LNCAP (cell line): ENCODE data around the gene LY6G5B.

ENCODE experiments used
- TF ChIP-seq, protein P1 (sequence below): fragments of 450-650 bp; IDR thresholded peaks from 2 replicates; pipeline ENCODE4 v1.5.1; 2017; ENCODE audit warnings: mild to moderate bottlenecking

LY6G5B gene

DNA sequence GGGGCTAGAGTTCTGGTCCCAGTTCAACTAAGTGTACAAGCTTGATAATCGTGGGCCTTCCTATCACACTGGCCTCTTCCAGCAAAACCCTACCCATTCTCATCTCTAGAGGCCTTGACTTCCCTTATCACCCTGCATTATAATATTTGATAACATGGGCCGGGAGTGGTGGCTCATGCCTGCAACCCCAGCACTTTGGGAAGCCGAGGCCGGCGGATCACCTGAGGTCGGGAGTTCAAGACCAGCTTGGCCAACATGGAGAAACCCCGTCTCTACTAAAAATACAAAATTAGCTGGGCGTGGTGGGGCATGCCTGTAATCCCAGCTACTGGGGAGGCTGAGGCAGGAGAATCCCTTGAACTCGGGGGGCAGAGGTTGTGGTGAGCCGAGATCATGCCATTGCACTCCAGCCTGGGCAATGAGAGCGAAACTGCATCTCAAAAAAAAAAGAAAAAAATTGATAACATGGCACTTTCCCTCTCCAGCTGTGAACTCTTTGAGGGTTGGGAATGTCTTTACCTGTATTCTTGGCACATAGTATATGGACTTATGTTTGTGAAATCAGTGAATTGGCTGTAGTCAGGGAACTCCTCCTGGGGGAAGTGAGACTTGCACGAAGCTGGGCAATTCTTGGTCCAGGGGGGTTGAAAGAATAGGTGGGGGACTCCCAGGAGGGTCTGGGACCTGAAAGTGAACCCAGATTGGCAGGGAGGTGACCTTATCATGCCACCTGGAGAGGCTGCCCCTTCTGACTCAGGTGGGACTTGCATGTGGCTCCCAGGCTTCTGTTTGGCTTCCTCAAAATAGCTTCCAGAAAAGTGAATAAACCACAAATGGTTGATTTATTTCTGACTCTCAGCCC, 8.3 kb upstream of the LY6G5B start:
- TF ChIP-seq, protein P1, sequence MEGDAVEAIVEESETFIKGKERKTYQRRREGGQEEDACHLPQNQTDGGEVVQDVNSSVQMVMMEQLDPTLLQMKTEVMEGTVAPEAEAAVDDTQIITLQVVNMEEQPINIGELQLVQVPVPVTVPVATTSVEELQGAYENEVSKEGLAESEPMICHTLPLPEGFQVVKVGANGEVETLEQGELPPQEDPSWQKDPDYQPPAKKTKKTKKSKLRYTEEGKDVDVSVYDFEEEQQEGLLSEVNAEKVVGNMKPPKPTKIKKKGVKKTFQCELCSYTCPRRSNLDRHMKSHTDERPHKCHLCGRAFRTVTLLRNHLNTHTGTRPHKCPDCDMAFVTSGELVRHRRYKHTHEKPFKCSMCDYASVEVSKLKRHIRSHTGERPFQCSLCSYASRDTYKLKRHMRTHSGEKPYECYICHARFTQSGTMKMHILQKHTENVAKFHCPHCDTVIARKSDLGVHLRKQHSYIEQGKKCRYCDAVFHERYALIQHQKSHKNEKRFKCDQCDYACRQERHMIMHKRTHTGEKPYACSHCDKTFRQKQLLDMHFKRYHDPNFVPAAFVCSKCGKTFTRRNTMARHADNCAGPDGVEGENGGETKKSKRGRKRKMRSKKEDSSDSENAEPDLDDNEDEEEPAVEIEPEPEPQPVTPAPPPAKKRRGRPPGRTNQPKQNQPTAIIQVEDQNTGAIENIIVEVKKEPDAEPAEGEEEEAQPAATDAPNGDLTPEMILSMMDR, result no peak

DNA sequence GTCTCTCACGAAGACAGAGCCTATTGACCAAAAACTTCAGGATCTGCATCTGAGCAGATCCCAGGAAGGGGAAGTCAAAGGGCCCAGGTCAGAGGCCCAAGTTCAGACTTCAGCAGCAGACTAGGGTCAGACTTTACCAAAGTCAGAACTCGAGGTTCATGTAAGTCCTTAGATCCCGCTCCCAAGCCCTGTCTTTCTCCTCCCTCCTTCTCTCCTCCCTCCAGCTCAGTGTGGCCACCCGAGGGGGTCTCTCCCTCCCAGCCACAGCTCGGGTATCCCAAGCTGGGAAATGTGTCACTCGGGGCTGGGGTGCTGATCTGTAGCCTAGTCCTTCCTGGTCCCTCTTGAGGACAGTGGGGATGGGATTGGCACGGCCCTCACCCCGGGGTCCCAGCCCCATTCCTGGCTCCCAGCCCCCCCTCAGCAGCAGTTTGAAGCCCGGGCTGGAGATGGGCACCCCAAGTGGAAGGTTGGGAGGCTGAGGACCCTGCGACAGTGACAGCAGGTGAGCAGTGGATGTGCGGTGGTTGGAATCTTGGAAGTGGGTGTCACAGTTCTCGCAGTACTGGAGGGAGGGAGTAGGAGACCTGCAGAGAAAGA, 7.6 kb upstream of the LY6G5B start:
- TF ChIP-seq, protein P1, result no peak

DNA sequence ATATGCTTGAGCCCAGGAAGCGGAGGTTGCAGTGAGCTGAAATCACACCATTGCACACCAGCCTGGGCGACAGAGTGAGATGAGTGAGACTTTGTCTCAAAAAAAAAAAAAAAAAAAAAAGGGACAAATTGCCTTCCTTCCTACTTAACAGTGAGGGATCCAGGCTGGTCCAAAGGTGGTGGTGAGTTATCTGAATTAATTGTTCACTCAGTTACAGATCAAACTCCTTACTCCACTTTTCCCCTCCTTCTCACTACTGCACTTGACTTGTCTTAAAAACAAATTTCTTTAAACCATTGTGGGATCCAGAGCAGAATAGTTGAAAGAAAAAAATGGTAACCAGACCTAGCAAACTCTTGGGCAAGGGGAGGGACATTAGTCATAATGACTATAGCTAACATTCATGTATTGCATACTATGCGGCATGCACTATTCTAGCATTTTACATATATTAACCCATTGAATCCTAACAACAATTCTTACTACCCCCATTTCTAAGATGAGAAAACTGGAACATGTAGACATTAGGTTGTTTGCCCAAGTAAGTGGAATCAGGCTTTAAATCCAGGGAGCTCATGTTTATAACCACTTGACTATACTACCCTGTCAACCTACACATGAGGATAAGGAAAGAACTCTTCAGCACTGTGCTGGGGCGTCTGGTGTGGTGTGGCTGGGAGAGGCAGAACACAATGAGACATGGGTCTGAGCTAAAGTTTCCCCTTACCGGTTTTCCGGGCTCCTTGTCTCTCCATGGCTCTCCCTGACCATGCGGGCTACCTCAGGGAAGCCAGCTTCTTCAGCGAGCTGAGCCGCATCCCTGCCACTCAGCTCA, 6.4 kb upstream of the LY6G5B start:
- TF ChIP-seq, protein P1, result no peak

DNA sequence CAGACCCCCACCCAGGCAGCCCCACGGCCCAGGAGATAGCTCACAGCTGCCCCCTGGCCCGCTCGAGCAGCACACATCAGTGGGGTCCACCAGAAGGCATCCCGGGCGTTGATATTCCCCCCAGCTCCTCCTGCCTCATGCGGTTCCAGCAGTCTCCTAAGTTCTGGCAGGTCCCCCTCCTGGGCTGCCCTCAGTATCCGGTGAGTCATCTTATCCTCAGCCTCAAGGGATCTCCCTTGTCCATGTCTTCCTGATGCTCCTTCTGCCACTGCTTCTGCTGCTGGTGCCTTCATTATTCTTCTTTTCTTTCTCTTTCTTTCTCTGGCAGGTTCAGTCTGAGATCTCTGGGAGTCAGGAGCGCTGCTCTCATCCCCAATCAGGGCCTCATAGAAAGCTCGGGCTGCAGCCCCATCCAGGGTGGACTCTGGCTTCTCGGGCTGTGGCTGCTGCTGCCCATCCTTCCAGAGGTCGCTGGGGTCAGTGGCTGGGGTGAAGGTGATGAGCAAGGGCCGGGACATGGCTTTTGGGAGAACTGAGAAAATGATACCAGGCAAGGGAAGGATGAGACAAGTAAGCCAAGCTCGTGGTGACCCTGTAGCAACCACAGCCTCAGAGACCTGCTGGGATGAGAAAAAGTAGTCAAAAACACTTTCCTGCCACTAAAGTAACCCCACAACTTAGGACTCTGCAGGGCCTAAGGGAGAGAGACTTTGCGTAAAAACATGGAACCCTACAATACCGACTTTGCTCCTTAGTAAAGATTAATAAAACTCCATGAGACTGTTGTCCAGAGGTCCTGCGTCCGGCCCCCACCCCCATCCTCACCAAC, 5.6 kb upstream of the LY6G5B start:
- TF ChIP-seq, protein P1, result no peak

DNA sequence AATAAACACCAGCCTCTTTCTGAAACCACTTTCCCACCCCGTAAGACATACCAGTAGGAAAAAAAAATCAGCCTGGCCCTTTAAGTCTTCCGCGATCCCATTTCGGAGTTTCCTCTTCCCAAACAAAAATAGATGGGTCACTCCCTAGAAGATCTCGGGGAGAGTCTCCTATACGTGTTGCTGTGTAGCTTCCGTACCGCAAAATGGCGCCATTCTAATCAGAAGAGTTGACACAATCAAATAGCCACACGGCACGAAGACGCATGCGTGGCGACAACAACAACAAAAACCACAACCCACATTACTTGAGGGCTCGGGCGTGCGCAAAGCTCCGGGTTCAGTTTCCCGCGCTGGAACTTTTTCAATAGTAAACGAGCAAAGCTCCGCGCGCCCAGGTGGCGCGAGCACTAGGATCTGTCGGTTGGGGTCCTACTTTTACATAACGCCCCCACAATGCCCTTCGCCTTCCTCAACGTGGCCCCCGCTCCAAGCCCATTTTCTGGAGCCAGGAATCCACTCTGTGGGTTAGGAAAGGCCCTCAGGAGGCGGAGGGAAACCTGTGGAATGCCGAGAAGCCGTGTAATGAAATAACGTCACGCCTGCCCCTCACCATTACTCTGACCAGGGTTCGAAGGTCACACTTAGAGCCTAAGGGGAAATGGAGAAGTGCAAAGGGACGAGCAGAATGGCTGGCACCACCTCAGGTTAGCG, 4.8 kb upstream of the LY6G5B start, which contains the start of gene GPANK1:
TSS of gene GPANK1 (minus strand) at position 208 of the 711 bp plus-strand sequence. CDS start 519 bp downstream, outside the sequence.
- TF ChIP-seq, protein P1, result no peak

DNA sequence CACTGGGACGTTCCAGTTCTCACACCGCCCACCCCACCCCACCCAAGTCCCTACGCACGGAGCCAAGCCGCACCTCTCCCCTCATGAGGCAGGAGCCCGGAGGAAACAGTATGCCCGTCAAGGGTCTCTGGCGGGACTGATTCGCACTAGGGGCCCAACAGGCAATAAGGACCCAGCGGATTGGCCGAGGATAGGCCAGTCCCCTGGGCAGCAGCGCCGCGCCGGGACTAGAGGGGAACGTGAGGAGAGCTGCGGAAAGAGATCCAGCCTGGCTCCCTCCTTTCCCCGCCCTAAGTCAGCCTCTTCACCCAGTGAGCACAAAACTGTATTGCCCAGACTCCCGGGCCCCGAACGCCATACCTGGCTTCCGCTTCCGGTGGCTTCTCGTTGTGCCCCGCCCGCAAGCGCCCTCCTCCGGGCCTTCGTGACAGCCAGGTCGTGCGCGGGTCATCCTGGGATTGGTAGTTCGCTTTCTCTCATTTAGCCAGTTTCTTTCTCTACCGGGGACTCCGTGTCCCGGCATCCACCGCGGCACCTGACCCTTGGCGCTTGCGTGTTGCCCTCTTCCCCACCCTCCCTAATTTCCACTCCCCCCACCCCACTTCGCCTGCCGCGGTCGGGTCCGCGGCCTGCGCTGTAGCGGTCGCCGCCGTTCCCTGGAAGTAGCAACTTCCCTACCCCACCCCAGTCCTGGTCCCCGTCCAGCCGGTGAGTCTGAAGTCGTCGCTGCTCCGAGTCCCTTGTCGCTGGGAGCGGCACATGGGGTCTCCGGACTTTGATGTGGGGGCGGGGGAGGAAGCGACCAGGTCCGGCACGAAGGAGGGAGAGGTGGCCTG, 4.1 kb upstream of the LY6G5B start, which contains the start of gene CSNK2B:
TSS of gene CSNK2B (plus strand) at position 580 of the 836 bp plus-strand sequence. CDS start 752 bp downstream, outside the sequence.
- TF ChIP-seq, protein P1, result no peak
